MCF 10A (cell line): ENCODE results near the gene DUSP8. TPM values are rescaled to one million over a fixed set of nuclear protein-coding genes. Genes with fewer than 3 reads are reported as not detected.
"Not testable (repeated sequence)": the region's sequence is repeated elsewhere in the genome, so short reads cannot be mapped to it uniquely, and the experiment has no call there.

Source experiments
- BruUV-seq: library from RNA; stranded (reverse); fragments of 400-500 nt; replicated peaks from 2 replicates; lab custom pipeline; 2021; lab: Mats Ljungman, UMichigan
- CTCF ChIA-PET: fragments of 300-600 bp; sonication (Branson Sonifier 250); formaldehyde crosslinking; extraction: SDS; loops from one replicate; lab custom pipeline; 2021; ENCODE audit warnings: antibody characterized with exemption, inconsistent platforms; lab: Yijun Ruan, JAX
- POLR2A ChIA-PET: fragments of 300-600, 350-650 bp; sonication (Branson Sonifier 250); formaldehyde crosslinking; extraction: SDS; loops from one replicate; lab custom pipeline; 2020; ENCODE audit warnings: antibody characterized with exemption, inconsistent platforms; lab: Yijun Ruan, JAX
- DNase-seq: peaks from one replicate; pipeline ENCODE4 v3.0.0-alpha.2; 2018; ENCODE audit not compliant: unreplicated experiment
- H3K27ac Mint-ChIP-seq: one replicate; pipeline ENCODE4 v1.8.0; 2022; ENCODE audit warnings: mild to moderate bottlenecking, low read depth, mixed read lengths; ENCODE audit not compliant: unreplicated experiment
- H3K27me3 Mint-ChIP-seq: one replicate; pipeline ENCODE4 v1.8.0; 2022; ENCODE audit warnings: mixed read lengths; ENCODE audit not compliant: insufficient read depth, unreplicated experiment
- H3K36me3 Mint-ChIP-seq: one replicate; pipeline ENCODE4 v1.8.0; 2022; ENCODE audit warnings: mild to moderate bottlenecking, moderate library complexity, mixed read lengths; ENCODE audit not compliant: insufficient read depth, unreplicated experiment
- H3K4me1 Mint-ChIP-seq: one replicate; pipeline ENCODE4 v1.8.0; 2022; ENCODE audit warnings: mixed read lengths; ENCODE audit not compliant: insufficient read depth, unreplicated experiment
- H3K4me3 Mint-ChIP-seq: one replicate; pipeline ENCODE4 v1.8.0; 2022; ENCODE audit warnings: mild to moderate bottlenecking, moderate library complexity, mixed read lengths; ENCODE audit not compliant: unreplicated experiment
- H3K9me3 Mint-ChIP-seq: one replicate; pipeline ENCODE4 v1.8.0; 2022; ENCODE audit warnings: mixed read lengths; ENCODE audit not compliant: unreplicated experiment
- intact Hi-C: fragments of 100-400 bp; cut with micrococcal nuclease; formaldehyde crosslinking; loops from 2 replicates; pipeline ENCODE4 v1.14.1; 2022
- total RNA-seq: library from RNA; stranded (reverse); gene quantifications from 2 replicates; pipeline ENCODE4 v1.2.3, GENCODE V29; 2022
- TF ChIP-seq, protein P1 (sequence below): fragments of 200-600 bp; IDR thresholded peaks from one replicate; pipeline ENCODE4 v1.8.0; 2022; ENCODE audit warnings: antibody characterized with exemption, mild to moderate bottlenecking; ENCODE audit not compliant: unreplicated experiment

The DUSP8 gene
- total RNA-seq, 1 experiment from 2014 or later = 17.6 TPM

DNA sequence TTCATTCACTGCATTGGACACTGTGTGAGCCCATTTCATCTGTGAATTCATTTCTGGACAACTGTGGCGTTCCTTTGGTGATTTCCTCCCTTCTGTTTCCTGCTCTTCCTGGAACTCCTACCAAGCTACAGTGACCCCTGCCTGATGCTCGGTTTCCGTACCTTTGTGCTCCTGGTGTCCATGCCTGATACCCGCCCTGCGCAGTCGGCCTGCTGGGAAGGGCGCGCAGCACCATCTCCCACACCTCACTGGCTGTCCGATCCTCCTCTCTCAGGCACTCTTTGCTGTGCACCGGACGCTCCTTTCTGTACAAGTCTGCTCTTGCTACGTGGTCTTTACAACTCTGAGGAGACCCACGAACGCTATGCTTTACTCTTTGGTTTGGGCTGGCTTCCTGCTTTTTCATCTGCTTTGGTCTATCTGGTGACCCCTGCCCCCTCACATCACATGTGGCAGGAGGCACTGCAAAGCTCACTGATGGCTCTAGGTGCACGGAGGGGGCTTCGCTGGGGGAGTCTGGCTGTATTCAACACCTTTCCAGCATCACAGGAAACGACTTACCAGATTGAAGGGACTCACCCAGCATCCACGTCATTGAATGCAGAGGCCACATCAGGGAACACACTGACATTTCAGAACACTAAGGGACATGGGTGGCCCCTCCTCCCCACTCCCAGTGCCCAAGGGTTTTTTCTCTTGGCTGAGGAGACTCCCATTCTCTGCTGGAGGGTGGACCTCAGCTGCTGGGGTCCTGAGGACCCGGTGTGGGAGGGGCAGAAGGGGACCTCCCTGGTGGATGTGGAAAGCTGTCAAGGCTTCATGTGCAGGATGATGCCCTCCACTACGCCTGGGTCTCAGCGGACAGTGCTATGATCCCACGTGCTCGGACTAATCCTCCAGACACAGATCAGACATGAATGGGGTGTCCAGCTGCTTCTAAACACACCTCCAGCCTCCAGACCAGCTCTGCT is 58.5 kb downstream of the DUSP8 start:
- no peaks in the 10 kb centered on the region for H3K36me3 Mint-ChIP-seq
- H3K27me3 Mint-ChIP-seq = no peaks in the 10 kb centered on the region
- no peak overlapping the region for H3K27ac Mint-ChIP-seq
- DNase-seq = no peak
- CTCF ChIA-PET = interaction anchor here (0.6 to 3.1 kb wide), 4 partner anchors 11 to 199 kb away, joined by 3 to 21 read pairs (median 12); no protein-coding TSS in a partner anchor
- H3K9me3 Mint-ChIP-seq = no peaks in the 10 kb centered on the region
- H3K4me1 Mint-ChIP-seq = peaks cover 27% of the 10 kb centered on the region
- intact Hi-C loops = loop anchor here (2.0 kb wide), 1 partner anchor 249 kb away; no protein-coding TSS in a partner anchor
- H3K4me3 Mint-ChIP-seq = no peak overlapping the region
- BruUV-seq = no TSS peak
- TF ChIP-seq, protein P1, sequence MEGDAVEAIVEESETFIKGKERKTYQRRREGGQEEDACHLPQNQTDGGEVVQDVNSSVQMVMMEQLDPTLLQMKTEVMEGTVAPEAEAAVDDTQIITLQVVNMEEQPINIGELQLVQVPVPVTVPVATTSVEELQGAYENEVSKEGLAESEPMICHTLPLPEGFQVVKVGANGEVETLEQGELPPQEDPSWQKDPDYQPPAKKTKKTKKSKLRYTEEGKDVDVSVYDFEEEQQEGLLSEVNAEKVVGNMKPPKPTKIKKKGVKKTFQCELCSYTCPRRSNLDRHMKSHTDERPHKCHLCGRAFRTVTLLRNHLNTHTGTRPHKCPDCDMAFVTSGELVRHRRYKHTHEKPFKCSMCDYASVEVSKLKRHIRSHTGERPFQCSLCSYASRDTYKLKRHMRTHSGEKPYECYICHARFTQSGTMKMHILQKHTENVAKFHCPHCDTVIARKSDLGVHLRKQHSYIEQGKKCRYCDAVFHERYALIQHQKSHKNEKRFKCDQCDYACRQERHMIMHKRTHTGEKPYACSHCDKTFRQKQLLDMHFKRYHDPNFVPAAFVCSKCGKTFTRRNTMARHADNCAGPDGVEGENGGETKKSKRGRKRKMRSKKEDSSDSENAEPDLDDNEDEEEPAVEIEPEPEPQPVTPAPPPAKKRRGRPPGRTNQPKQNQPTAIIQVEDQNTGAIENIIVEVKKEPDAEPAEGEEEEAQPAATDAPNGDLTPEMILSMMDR = no peak
- POLR2A ChIA-PET = interaction anchor here (0.6 kb wide), 1 partner anchor 253 kb away, joined by 3 read pairs; no protein-coding TSS in a partner anchor

DNA sequence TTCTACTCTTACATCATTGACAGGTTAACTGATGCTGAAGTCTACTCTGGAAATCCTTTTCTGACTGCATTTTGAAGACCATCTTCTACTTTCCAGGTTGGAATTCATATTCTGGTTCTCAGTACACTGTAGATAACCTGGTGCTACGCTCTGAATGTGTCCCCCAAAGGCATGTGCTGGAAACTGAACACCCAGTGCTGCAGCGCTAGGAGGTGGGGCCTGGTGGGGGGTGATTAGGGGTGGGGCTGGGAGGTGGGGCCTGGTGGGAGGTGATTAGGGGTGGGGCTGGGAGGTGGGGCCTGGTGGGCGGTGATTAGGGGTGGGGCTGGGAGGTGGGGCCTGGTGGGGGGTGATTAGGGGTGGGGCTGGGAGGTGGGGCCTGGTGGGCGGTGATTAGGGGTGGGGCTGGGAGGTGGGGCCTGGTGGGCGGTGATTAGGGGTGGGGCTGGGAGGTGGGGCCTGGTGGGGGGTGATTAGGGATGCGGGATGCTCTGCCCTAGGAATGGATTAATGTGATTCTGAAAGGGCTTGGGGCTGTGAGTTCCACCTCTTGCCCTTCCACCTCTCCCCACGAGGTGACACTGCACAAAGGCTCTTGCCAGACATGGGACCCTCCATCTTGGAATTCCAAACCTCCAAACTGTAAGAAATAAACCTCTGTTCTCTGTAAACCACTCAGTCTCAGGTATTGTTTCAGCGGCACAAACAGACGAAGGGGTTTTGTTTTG is 59.4 kb downstream of the DUSP8 start:
- H3K27ac Mint-ChIP-seq, POLR2A ChIA-PET, BruUV-seq, DNase-seq, H3K4me3 Mint-ChIP-seq, H3K27me3 Mint-ChIP-seq, CTCF ChIA-PET, H3K9me3 Mint-ChIP-seq, intact Hi-C loops, H3K36me3 Mint-ChIP-seq: not testable (repeated sequence)
- peaks cover 24% of the 10 kb centered on the region for H3K4me1 Mint-ChIP-seq

DNA sequence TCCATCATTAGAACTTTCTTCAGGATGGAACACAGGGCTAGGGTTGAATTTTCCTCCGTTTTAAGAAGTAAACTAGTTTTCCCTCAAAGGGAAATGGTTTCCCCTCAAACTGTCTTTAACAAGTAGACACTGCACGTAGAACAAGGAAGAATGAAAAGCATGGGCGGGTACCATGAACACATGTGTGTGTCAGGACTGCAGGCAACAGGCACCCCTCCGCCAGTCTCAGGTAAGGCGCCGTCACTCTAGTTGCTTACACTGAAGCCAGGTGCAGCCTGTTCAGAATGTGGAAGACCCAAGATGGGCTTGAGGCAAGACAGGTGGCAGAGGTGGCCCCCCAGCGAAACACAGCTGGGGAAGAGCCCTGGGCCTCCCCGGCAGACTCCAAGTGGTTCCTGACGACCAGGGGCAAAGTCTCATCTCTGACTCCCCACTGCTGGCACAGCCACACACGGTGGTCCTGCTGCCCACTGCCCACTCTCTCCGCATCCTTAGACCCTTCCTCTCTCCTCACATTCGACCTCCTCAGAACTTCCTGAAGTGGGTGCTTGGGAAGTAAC is 60.1 kb downstream of the DUSP8 start:
- TF ChIP-seq, protein P1 = no peak
- no peak overlapping the region for H3K27ac Mint-ChIP-seq
- intact Hi-C loops = no loop called here
- BruUV-seq = no TSS peak
- peaks cover 18% of the 10 kb centered on the region for H3K4me1 Mint-ChIP-seq
- H3K4me3 Mint-ChIP-seq = no peak overlapping the region
- no peaks in the 10 kb centered on the region for H3K36me3 Mint-ChIP-seq
- H3K9me3 Mint-ChIP-seq = no peaks in the 10 kb centered on the region
- POLR2A ChIA-PET = interaction anchor here (0.7 kb wide), 1 partner anchor 56 kb away, joined by 3 read pairs; no protein-coding TSS in a partner anchor
- H3K27me3 Mint-ChIP-seq = no peaks in the 10 kb centered on the region
- CTCF ChIA-PET = interaction anchor here (0.5 to 0.6 kb wide), 2 partner anchors 65 to 307 kb away, joined by 3 to 5 read pairs; no protein-coding TSS in a partner anchor
- DNase-seq = no peak

DNA sequence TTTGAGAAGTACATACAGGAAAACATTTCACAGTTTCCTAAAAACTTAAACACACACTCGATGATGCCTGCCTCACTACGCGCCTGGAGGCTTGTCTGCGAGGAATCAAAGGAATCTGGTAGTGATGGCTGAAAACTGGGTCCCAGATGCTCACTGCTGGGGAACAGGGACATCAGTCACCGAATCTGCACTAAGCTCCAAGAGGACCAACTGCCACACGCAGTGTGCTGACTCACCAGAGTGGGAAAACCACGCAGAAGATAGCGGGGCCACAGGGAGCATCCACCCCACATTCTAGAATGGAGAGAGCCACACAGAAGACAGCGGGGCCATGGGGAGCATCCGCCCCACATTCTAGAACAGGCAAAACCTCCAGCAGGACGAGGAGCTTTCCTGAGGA is 61.1 kb downstream of the DUSP8 start:
- Mint-ChIP-seq H3K4me1 (peaks cover 9% of the 10 kb centered on the region), H3K27me3 (no peaks in the 10 kb centered on the region), H3K4me3 (no peak overlapping the region), H3K9me3 (no peaks in the 10 kb centered on the region), H3K27ac (no peak overlapping the region), H3K36me3 (no peaks in the 10 kb centered on the region)
- intact Hi-C loops = no loop called here
- DNase-seq = no peak
- POLR2A ChIA-PET = no interaction called here
- CTCF ChIA-PET = no interaction called here
- no TSS peak for BruUV-seq
- TF ChIP-seq, protein P1 = no peak

DNA sequence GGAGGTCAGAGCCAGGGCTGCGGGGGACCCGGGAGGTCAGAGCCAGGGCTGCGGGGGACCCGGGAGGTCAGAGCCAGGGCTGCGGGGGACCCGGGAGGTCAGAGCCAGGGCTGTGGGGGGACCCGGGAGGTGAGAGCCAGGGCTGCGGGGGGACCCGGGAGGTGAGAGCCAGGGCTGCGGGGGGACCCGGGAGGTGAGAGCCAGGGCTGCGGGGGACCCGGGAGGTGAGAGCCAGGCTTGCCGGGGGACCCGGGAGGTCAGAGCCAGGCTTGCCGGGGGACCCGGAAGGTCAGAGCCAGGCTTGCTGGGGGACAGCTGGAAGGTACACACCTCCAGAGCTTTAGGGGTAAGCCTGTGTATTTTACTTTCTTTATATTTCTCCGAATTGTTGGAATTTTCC is 61.7 kb downstream of the DUSP8 start:
- H3K4me1 Mint-ChIP-seq, H3K36me3 Mint-ChIP-seq, BruUV-seq, intact Hi-C loops, H3K9me3 Mint-ChIP-seq, H3K4me3 Mint-ChIP-seq, H3K27me3 Mint-ChIP-seq, CTCF ChIA-PET, POLR2A ChIA-PET, H3K27ac Mint-ChIP-seq, DNase-seq: not testable (repeated sequence)
